IMR-90 (cell line): ENCODE data around the gene PREB. TPM values are rescaled to one million over a fixed set of nuclear protein-coding genes. Genes with fewer than 3 reads are reported as not detected.

Experiments
- ATAC-seq: fragments of 200-7000 bp; cut with Tn5 transposase; 2 replicates; pipeline ENCODE4 v1.9.1; 2020; ENCODE audit warnings: low read depth, mild to moderate bottlenecking, moderate library complexity
- BruUV-seq: library from RNA; stranded (reverse); fragments of 400-500 nt; replicated peaks from 2 replicates; lab custom pipeline; 2021; lab: Mats Ljungman, UMichigan
- CTCF ChIA-PET: fragments of 300-600 bp; formaldehyde crosslinking; extraction: SDS; loops from one replicate; lab custom pipeline; 2021; ENCODE audit warnings: antibody characterized with exemption; lab: Yijun Ruan, JAX
- POLR2A ChIA-PET: fragments of 300-600 bp; sonication (Branson Sonifier 250); formaldehyde crosslinking; loops from one replicate; lab custom pipeline; 2022; ENCODE audit warnings: antibody characterized with exemption; ENCODE audit not compliant: unreplicated experiment; lab: Charles Lee
- DNase-seq: peaks from one replicate; pipeline ENCODE4 v3.0.0; 2013
- H2AFZ ChIP-seq: replicated peaks from 2 replicates; pipeline ENCODE3; 2013; ENCODE audit warnings: low read length, mild to moderate bottlenecking; ENCODE audit not compliant: poor library complexity
- H2AK5ac ChIP-seq: 2 replicates; pipeline ENCODE4 v1.6.1; 2013; ENCODE audit warnings: low read depth, low read length, inconsistent platforms
- H2AK9ac ChIP-seq: replicated peaks from 2 replicates; pipeline ENCODE3; 2013; ENCODE audit warnings: mild to moderate bottlenecking, low read depth, low read length, moderate library complexity; ENCODE audit not compliant: poor library complexity
- H2BK120ac ChIP-seq: 2 replicates; pipeline ENCODE4 v1.6.1; 2013; ENCODE audit warnings: low read depth, low read length, inconsistent platforms
- H2BK15ac ChIP-seq: 3 replicates; pipeline ENCODE4 v1.6.1; 2013; ENCODE audit warnings: low read depth, low read length, inconsistent platforms
- H2BK20ac ChIP-seq: 2 replicates; pipeline ENCODE4 v1.6.1; 2013; ENCODE audit warnings: low read depth, mild to moderate bottlenecking, inconsistent platforms, low read length, moderate library complexity
- H2BK5ac ChIP-seq: 2 replicates; pipeline ENCODE4 v1.6.1; 2013; ENCODE audit warnings: mild to moderate bottlenecking, low read depth, low read length, inconsistent platforms; ENCODE audit not compliant: poor library complexity, severe bottlenecking
- H3K14ac ChIP-seq: replicated peaks from 2 replicates; pipeline ENCODE4 v1.6.1; 2013; ENCODE audit warnings: low read depth, low read length, inconsistent platforms
- H3K18ac ChIP-seq: 2 replicates; pipeline ENCODE4 v1.6.1; 2013; ENCODE audit warnings: low read depth, low read length, control low read depth
- H3K23ac ChIP-seq: 2 replicates; pipeline ENCODE4 v1.6.1; 2013; ENCODE audit warnings: low read depth, low read length, inconsistent platforms
- H3K27ac ChIP-seq: 2 replicates; pipeline ENCODE4 v1.5.1; 2013; ENCODE audit warnings: mild to moderate bottlenecking, control low read depth, low read length; ENCODE audit not compliant: insufficient read depth
- H3K27me3 ChIP-seq: 2 replicates; pipeline ENCODE4 v1.6.1; 2013; ENCODE audit warnings: low read length; ENCODE audit not compliant: control insufficient read depth, insufficient read depth
- H3K36me3 ChIP-seq: 2 replicates; pipeline ENCODE4 v1.6.1; 2013; ENCODE audit warnings: low read length, mixed read lengths; ENCODE audit not compliant: control insufficient read depth, insufficient read depth
- H3K4ac ChIP-seq: 2 replicates; pipeline ENCODE4 v1.6.1; 2013; ENCODE audit warnings: low read depth, low read length, inconsistent platforms
- H3K4me1 ChIP-seq: 2 replicates; pipeline ENCODE4 v1.6.1; 2013; ENCODE audit warnings: low read length, mixed read lengths; ENCODE audit not compliant: control insufficient read depth, insufficient read depth
- H3K4me2 ChIP-seq: 2 replicates; pipeline ENCODE4 v1.6.1; 2013; ENCODE audit warnings: low read depth, mild to moderate bottlenecking, control low read depth, low read length, moderate library complexity
- H3K4me3 ChIP-seq: 2 replicates; pipeline ENCODE4 v1.5.1; 2013; ENCODE audit warnings: low read depth, mild to moderate bottlenecking, control low read depth, low read length, moderate library complexity; ENCODE audit not compliant: insufficient read depth
- H3K56ac ChIP-seq: 2 replicates; pipeline ENCODE4 v1.6.1; 2013; ENCODE audit warnings: low read length, inconsistent platforms; ENCODE audit not compliant: insufficient read depth; ENCODE audit errors: extremely low read depth
- H3K79me1 ChIP-seq, 2 experiments: 2 replicates each; pipeline ENCODE4 v1.6.1; 2013; ENCODE audit warnings: low read length in 2 of 2, inconsistent platforms in 1 of 2, low read depth in 1 of 2
- H3K9ac ChIP-seq: 2 replicates; pipeline ENCODE4 v1.6.1; 2013; ENCODE audit warnings: low read depth, low read length, control low read depth
- H3K9me1 ChIP-seq: 2 replicates; pipeline ENCODE4 v1.6.1; 2013; ENCODE audit warnings: low read length, inconsistent platforms; ENCODE audit not compliant: insufficient read depth
- H3K9me3 ChIP-seq: 2 replicates; pipeline ENCODE4 v1.6.1; 2013; ENCODE audit warnings: low read length; ENCODE audit not compliant: control insufficient read depth, insufficient read depth
- H4K20me1 ChIP-seq: 2 replicates; pipeline ENCODE4 v1.6.1; 2013; ENCODE audit warnings: low read length, inconsistent platforms; ENCODE audit not compliant: insufficient read depth
- H4K5ac ChIP-seq: 2 replicates; pipeline ENCODE4 v1.6.1; 2013; ENCODE audit warnings: mild to moderate bottlenecking, low read depth, low read length, control low read depth
- H4K8ac ChIP-seq, 2 experiments: 2 replicates each; pipeline ENCODE4 v1.6.1; 2013; ENCODE audit warnings: low read depth in 2 of 2, low read length in 2 of 2, control low read depth in 1 of 2, inconsistent platforms in 1 of 2
- H4K91ac ChIP-seq: 2 replicates; pipeline ENCODE4 v1.6.1; 2013; ENCODE audit warnings: low read depth, low read length, inconsistent platforms; ENCODE audit not compliant: insufficient read depth
- BHLHE40 ChIP-seq: fragments of 150-350 bp; IDR thresholded peaks from 2 replicates; pipeline ENCODE4 v1.6.1; 2016; ENCODE audit warnings: mild to moderate bottlenecking, low read depth, low read length
- CEBPB ChIP-seq: IDR thresholded peaks from 2 replicates; pipeline ENCODE4 v1.6.1; 2012; ENCODE audit warnings: low read depth, low read length, improper control_type of control experiment
- CHD1 ChIP-seq: IDR thresholded peaks from 2 replicates; pipeline ENCODE4 v1.6.1; 2012; ENCODE audit warnings: low read depth, low read length, improper control_type of control experiment
- CTCF ChIP-seq: conservative IDR thresholded peaks from 2 replicates; pipeline ENCODE4 v1.5.1; 2012; ENCODE audit warnings: mild to moderate bottlenecking, low read depth, low read length, improper control_type of control experiment
- ELK1 ChIP-seq: fragments of 150-350 bp; IDR thresholded peaks from 2 replicates; pipeline ENCODE4 v1.6.1; 2016; ENCODE audit warnings: low read depth, mild to moderate bottlenecking, low read length, moderate library complexity, borderline replicate concordance
- FOS ChIP-seq: fragments of 150-350 bp; IDR thresholded peaks from 2 replicates; pipeline ENCODE4 v1.6.1; 2016; ENCODE audit warnings: low read depth, low read length
- MAFK ChIP-seq: IDR thresholded peaks from 2 replicates; pipeline ENCODE4 v1.6.1; 2012; ENCODE audit warnings: low read depth, low read length, improper control_type of control experiment
- MAZ ChIP-seq: IDR thresholded peaks from 2 replicates; pipeline ENCODE4 v1.6.1; 2012; ENCODE audit warnings: low read depth, mild to moderate bottlenecking, low read length, improper control_type of control experiment, moderate library complexity, borderline replicate concordance
- MXI1 ChIP-seq: IDR thresholded peaks from 2 replicates; pipeline ENCODE4 v1.6.1; 2012; ENCODE audit warnings: low read depth, mild to moderate bottlenecking, low read length, moderate library complexity, borderline replicate concordance
- NFE2L2 ChIP-seq: fragments of 150-350 bp; IDR thresholded peaks from 2 replicates; pipeline ENCODE4 v1.6.1; 2016; ENCODE audit warnings: low read depth, mild to moderate bottlenecking, low read length
- POLR2A ChIP-seq: IDR thresholded peaks from 2 replicates; pipeline ENCODE4 v1.6.1; 2012; ENCODE audit warnings: mild to moderate bottlenecking, low read depth, low read length
- RCOR1 ChIP-seq: IDR thresholded peaks from 2 replicates; pipeline ENCODE4 v1.6.1; 2012; ENCODE audit warnings: mild to moderate bottlenecking, low read length, improper control_type of control experiment; ENCODE audit not compliant: insufficient replicate concordance
- RFX5 ChIP-seq: IDR thresholded peaks from 2 replicates; pipeline ENCODE4 v1.8.0; 2012; ENCODE audit warnings: low read depth, mild to moderate bottlenecking, low read length, moderate library complexity
- SMC3 ChIP-seq: fragments of 150-350 bp; IDR thresholded peaks from 2 replicates; pipeline ENCODE4 v1.6.1; 2016; ENCODE audit warnings: low read depth, mild to moderate bottlenecking, antibody characterized with exemption, low read length, moderate library complexity
- USF2 ChIP-seq: fragments of 150-350 bp; IDR thresholded peaks from 2 replicates; pipeline ENCODE4 v1.6.1; 2017; ENCODE audit warnings: mild to moderate bottlenecking, antibody characterized with exemption, low read length, low read depth
- WGBS, 2 experiments: methylation state at CpG; one replicate each; pipeline versions ENCODE4 v1.1.5 to v1.1.7; 2013; ENCODE audit warnings: missing lambda C conversion rate in 2 of 2; ENCODE audit not compliant: insufficient read length in 1 of 2; ENCODE audit errors: extremely low coverage in 2 of 2; 5-methylcytosine and 5-hydroxymethylcytosine counted together
- dilution Hi-C: fragments of 300-500 bp; cut with HindIII; formaldehyde crosslinking; loops from one replicate; pipeline ENCODE4 v1.14.3; 2018; ENCODE audit warnings: low sequenced_read_pairs; ENCODE audit not compliant: unreplicated experiment
- in situ Hi-C: fragments of 300-500 bp; cut with MboI; formaldehyde crosslinking; loops from 3 replicates; pipeline ENCODE4 v1.14.3; 2019; ENCODE audit warnings: low sequenced_read_pairs, inconsistent platforms, mixed read lengths
- intact Hi-C: fragments of 100-400 bp; cut with micrococcal nuclease; formaldehyde crosslinking; loops from 2 replicates; pipeline ENCODE4 v1.10.0; 2022
- polyA plus RNA-seq, 3 experiments: library from polyadenylated mRNA; depleted of rRNA; stranded (reverse); fragments of >200 nt; gene quantifications; 2 replicates each; pipeline ENCODE4 v1.2.3, GENCODE V29; 2012; ENCODE audit warnings: low replicate concordance in 1 of 3
- total RNA-seq: library from RNA; depleted of rRNA; stranded (reverse); fragments of >200 nt; gene quantifications from 2 replicates; pipeline ENCODE4 v1.2.3, GENCODE V29; 2012

Gene PREB
- total and polyA plus RNA-seq, 2 of the 4 experiments (the other 2 are of a cell fraction), result 38.9 to 52.2 TPM

- CTCF ChIA-PET, result interaction anchor here (1.3 kb wide), 1 partner anchor 239 kb away, joined by 3 read pairs; no protein-coding TSS in a partner anchor
- Histone ChIP-seq H3K79me1 (peaks cover 2 to 36% of the 10 kb centered on the region in 2 experiments; a peak in 3 of 4 replicates), H3K4ac (peak overlapping the region; percentile 42), H2AK5ac (peak overlapping the region; percentile 51), H3K14ac (no peak overlapping the region), H3K4me2 (no peak overlapping the region; the same call in 1 of the 2 replicates), H2BK15ac (no peak overlapping the region), H4K20me1 (peaks cover 13% of the 10 kb centered on the region), H3K9me3 (no peaks in the 10 kb centered on the region), H2BK5ac (no peak overlapping the region), H3K27me3 (no peaks in the 10 kb centered on the region), H2AK9ac (peak overlapping the region; percentile 91), H3K36me3 (peaks cover 28% of the 10 kb centered on the region; the same call in 1 of the 2 replicates), H4K5ac (no peak overlapping the region), H4K8ac (peak overlapping the region; percentile 45 to 55; a peak in 2 of 4 replicates), H3K56ac (no peak overlapping the region), H4K91ac (no peak overlapping the region), H3K18ac (no peak overlapping the region), H3K4me3 (no peak overlapping the region), H3K27ac (no peak overlapping the region), H3K4me1 (peaks cover 16% of the 10 kb centered on the region), H2BK120ac (no peak overlapping the region), H2AFZ (peak overlapping the region; percentile 86), H2BK20ac (no peak overlapping the region), H3K23ac (no peak overlapping the region), H3K9ac (no peak overlapping the region), H3K9me1 (peaks cover 3% of the 10 kb centered on the region; the same call in 1 of the 2 replicates)
- no TSS peak for BruUV-seq
- TF ChIP-seq RCOR1 (no peak), MXI1 (no peak), SMC3 (no peak), MAZ (no peak), CEBPB (no peak), RFX5 (no peak), POLR2A (no peak), BHLHE40 (no peak), NFE2L2 (no peak), FOS (no peak), CHD1 (no peak), USF2 (no peak), ELK1 (no peak), CTCF (no peak), MAFK (no peak)
- POLR2A ChIA-PET, result no interaction called here
- WGBS, 2 experiments, result 58% methylated on average over 2 of the region's 10 CpGs; no CpG with 5 or more reads in 1 of the 2 experiments
- dilution Hi-C loops (no loop called here), intact Hi-C loops (loop anchor here (5.0 kb wide), 1 partner anchor 238 kb away; the partner anchor contains the start of gene DPYSL5), in situ Hi-C loops (no loop called here)
- ATAC-seq (no peak), DNase-seq (no peak)
These were observed 49.3 kb downstream of the PREB start for GRCh38 chr2:27085062-27085672.
